ENCODE results near the gene MYADML2. TPM values are rescaled to one million over a fixed set of nuclear protein-coding genes. Genes with fewer than 3 reads are reported as not detected.
A peak's percentile ranks its signal among the peaks of the same experiment; 100 is the strongest.

The MYADML2 gene
- total and polyA plus RNA-seq, 4 donors, result not detected

GRCh38 chr17:81904600-81905423 is 42.2 kb downstream of the MYADML2 start:
- ATAC-seq (ENCODE audit: low FRiP score), result no peak
- Histone ChIP-seq H3K9me3 (ENCODE audit: control insufficient read depth, low read length) (no peaks in the 10 kb centered on the region), H3K4me1 (ENCODE audit: control insufficient read depth in 1 of 2, insufficient read depth in 2 of 2, low read length in 2 of 2) (no peaks in the 10 kb centered on the region), H3K27me3 (ENCODE audit: control insufficient read depth in 1 of 2, insufficient read depth in 2 of 2, low read length in 1 of 2) (no peaks in the 10 kb centered on the region), H3K27ac (ENCODE audit: low read depth in 1 of 2, low read length in 2 of 2) (no peak overlapping the region), H3K36me3 (ENCODE audit: control insufficient read depth in 1 of 2, insufficient read depth in 2 of 2, low read length in 1 of 2) (peaks cover 0 to 2% of the 10 kb centered on the region in 2 donors), H3K4me3 (ENCODE audit: low read length in 2 of 2) (no peak overlapping the region)
- intact Hi-C loops (cut with DNase I), result no loop called here
- 91 to 93% methylated on average over 27 to 28 of the region's 28 CpGs for WGBS, 2 donors
- DNase-seq, result no peak

DNA sequence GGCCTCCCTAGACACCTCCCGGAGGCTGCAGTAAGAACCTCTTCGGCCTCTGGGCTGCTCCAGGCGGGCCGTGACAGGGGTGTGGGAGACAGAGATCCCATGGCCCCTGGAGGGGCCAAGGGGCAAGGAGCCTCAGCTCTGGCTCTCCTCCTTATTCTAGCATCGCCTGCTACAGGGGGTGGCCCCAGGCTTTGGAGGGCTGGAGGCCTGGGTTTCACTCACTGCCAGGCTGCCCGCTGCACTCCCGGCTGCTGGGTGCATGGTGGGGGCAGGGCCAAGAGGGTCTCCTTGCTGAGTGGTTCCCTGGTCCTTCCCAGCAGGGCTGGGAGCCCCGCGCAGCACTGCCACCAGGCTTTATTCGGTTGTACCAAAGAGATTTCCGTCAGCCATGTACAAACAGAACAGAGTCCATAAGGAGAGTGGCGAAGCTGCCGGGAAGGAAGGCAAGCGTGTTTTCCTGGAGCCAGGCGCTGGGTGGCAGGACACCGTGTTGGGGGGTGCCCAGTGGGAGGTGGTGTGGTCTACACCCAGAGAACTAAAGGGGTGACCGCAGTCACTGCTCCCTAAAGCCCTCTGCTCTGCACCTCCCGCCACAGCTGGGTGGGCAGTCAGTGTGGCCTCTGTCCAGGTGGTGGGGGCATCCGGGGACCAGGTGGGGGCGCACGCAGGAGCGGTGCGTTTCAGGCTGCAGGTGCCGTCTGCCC is 43.0 kb downstream of the MYADML2 start:
- intact Hi-C loops (cut with DNase I), result no loop called here
- Histone ChIP-seq H3K4me1 (ENCODE audit: control insufficient read depth in 1 of 2, insufficient read depth in 2 of 2, low read length in 2 of 2) (no peaks in the 10 kb centered on the region), H3K9me3 (ENCODE audit: control insufficient read depth, low read length) (no peaks in the 10 kb centered on the region), H3K27me3 (ENCODE audit: control insufficient read depth in 1 of 2, insufficient read depth in 2 of 2, low read length in 1 of 2) (no peaks in the 10 kb centered on the region), H3K4me3 (ENCODE audit: low read length in 2 of 2) (no peak overlapping the region), H3K27ac (ENCODE audit: low read depth in 1 of 2, low read length in 2 of 2) (no peak overlapping the region), H3K36me3 (ENCODE audit: control insufficient read depth in 1 of 2, insufficient read depth in 2 of 2, low read length in 1 of 2) (peaks cover 0 to 2% of the 10 kb centered on the region in 2 donors)
- 93 to 95% methylated on average over 24 of the region's 24 CpGs for WGBS, 2 donors
- DNase-seq, result no peak
- no peak for ATAC-seq (ENCODE audit: low FRiP score)

- WGBS, 2 donors, result 95% methylated on average over 10 of the region's 10 CpGs
- Histone ChIP-seq H3K27me3 (ENCODE audit: control insufficient read depth in 1 of 2, insufficient read depth in 2 of 2, low read length in 1 of 2) (no peaks in the 10 kb centered on the region), H3K4me3 (ENCODE audit: low read length in 2 of 2) (no peak overlapping the region), H3K9me3 (ENCODE audit: control insufficient read depth, low read length) (no peaks in the 10 kb centered on the region), H3K27ac (ENCODE audit: low read depth in 1 of 2, low read length in 2 of 2) (no peak overlapping the region), H3K4me1 (ENCODE audit: control insufficient read depth in 1 of 2, insufficient read depth in 2 of 2, low read length in 2 of 2) (no peaks in the 10 kb centered on the region), H3K36me3 (ENCODE audit: control insufficient read depth in 1 of 2, insufficient read depth in 2 of 2, low read length in 1 of 2) (peaks cover 0 to 2% of the 10 kb centered on the region in 2 donors)
- DNase-seq, result no peak
- no peak for ATAC-seq (ENCODE audit: low FRiP score)
- intact Hi-C loops (cut with DNase I), result no loop called here
These were observed 43.6 kb downstream of the MYADML2 start for GRCh38 chr17:81903415-81903831.

- H3K9me3 ChIP-seq (ENCODE audit: control insufficient read depth, low read length), result no peaks in the 10 kb centered on the region
- no peaks in the 10 kb centered on the region for H3K27me3 ChIP-seq (ENCODE audit: control insufficient read depth in 1 of 2, insufficient read depth in 2 of 2, low read length in 1 of 2)
- ATAC-seq (ENCODE audit: low FRiP score) (no peak), DNase-seq (peak in 1 of 2 donors; percentile 78)
- H3K4me1 ChIP-seq (ENCODE audit: control insufficient read depth in 1 of 2, insufficient read depth in 2 of 2, low read length in 2 of 2), result no peaks in the 10 kb centered on the region
- no peak overlapping the region for H3K4me3 ChIP-seq (ENCODE audit: low read length in 2 of 2)
- 52 to 56% methylated on average over 47 of the region's 47 CpGs for WGBS, 2 donors
- intact Hi-C loops (cut with DNase I), result no loop called here
- no peak overlapping the region for H3K27ac ChIP-seq (ENCODE audit: low read depth in 1 of 2, low read length in 2 of 2)
- peaks cover 0 to 2% of the 10 kb centered on the region in 2 donors for H3K36me3 ChIP-seq (ENCODE audit: control insufficient read depth in 1 of 2, insufficient read depth in 2 of 2, low read length in 1 of 2)
These were observed 44.2 kb downstream of the MYADML2 start for GRCh38 chr17:81902653-81903414.

DNA sequence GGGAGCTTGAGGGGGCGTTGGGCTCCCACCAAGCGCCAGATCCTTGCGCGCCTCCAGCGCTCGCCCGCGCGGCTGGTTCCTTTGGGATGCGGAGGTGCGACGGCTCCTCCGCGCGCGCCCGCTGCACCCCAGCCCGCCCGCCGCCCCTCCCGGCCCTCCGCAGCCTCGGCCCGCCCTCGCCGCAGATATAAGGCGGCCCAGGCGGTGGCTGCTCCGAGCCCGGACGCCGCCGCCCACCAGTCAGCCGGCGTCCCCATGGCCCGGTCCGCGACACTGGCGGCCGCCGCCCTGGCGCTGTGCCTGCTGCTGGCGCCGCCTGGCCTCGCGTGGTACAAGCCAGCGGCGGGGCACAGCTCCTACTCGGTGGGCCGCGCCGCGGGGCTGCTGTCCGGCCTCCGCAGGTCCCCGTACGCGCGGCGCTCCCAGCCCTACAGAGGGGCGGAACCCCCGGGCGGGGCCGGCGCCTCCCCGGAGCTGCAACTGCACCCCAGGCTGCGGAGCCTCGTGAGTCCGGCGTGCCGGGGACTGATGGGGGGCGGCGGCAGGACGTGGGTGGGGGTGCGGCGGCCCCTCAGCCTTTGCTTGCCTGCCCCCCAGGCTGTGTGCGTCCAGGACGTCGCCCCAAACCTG is 44.9 kb downstream of the MYADML2 start, which contains the start of gene NPB:
NPB (plus strand) TSS at position 216 of the 630 bp plus-strand sequence; CDS start at position 256, 40 bp downstream.
- Histone ChIP-seq H3K4me3 (ENCODE audit: low read length in 2 of 2) (peak within 1 kb of the TSS in 1 of 2 donors; percentile 3), H3K9me3 (ENCODE audit: control insufficient read depth, low read length) (no peaks in the 10 kb centered on the region), H3K4me1 (ENCODE audit: control insufficient read depth in 1 of 2, insufficient read depth in 2 of 2, low read length in 2 of 2) (no peaks in the 10 kb centered on the region), H3K27ac (ENCODE audit: low read depth in 1 of 2, low read length in 2 of 2) (no peak within 1 kb of the TSS), H3K27me3 (ENCODE audit: control insufficient read depth in 1 of 2, insufficient read depth in 2 of 2, low read length in 1 of 2) (no peaks in the 10 kb centered on the region), H3K36me3 (ENCODE audit: control insufficient read depth in 1 of 2, insufficient read depth in 2 of 2, low read length in 1 of 2) (peaks cover 0 to 2% of the 10 kb centered on the region in 2 donors)
- DNase-seq (peak in 1 of 2 donors; percentile 79), ATAC-seq (ENCODE audit: low FRiP score) (peak; percentile 30)
- WGBS, 2 donors, result 1 to 2% methylated on average over 37 to 79 of the region's 79 CpGs
- intact Hi-C loops (cut with DNase I), result no loop called here

DNA sequence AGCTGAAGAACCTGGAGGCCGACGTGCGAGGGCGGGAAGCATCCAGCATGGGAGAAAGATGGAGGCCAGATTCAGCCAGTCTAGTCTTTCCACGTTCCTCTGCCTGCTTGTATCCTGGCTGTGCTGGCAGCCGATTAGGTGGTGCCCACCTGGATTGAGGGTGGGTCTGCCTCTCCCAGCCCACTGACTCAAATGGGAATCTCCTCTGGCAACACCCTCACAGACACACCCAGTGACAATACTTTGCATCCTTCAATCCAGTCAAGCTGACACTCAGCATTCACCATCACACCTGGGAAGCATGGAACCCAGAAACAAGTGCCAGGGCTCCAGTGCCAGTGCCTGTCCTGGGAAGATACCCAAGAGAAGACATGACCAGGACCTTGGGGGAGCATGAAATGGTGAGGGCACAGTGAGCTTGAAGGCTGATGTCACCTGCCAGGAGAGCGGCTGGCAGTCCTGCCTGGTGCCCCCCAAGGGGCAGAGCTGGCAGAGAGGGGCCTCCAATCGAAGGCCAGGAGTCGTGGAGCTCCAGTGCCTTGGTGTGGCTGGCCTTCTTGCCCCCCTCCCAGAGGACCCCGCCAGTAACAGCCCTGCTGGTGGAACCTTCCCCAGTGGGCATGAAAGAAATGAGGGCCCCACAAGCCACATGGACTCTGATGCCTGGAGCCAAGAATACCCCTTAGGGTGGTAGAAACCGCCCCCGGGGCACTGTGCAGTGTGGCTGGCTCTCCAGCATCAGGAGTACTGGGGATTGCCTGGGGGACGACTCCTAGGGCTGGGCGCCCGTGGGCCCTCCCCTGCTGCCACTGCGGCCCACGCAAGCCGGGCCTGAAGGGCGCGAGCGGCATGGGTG is 45.6 kb downstream of the MYADML2 start:
- no peak overlapping the region for H3K27ac ChIP-seq (ENCODE audit: low read depth in 1 of 2, low read length in 2 of 2)
- ATAC-seq (ENCODE audit: low FRiP score), result no peak
- no peak overlapping the region for H3K4me3 ChIP-seq (ENCODE audit: low read length in 2 of 2)
- H3K27me3 ChIP-seq (ENCODE audit: control insufficient read depth in 1 of 2, insufficient read depth in 2 of 2, low read length in 1 of 2), result no peaks in the 10 kb centered on the region
- peaks cover 0 to 4% of the 10 kb centered on the region in 2 donors for H3K36me3 ChIP-seq (ENCODE audit: control insufficient read depth in 1 of 2, insufficient read depth in 2 of 2, low read length in 1 of 2)
- H3K4me1 ChIP-seq (ENCODE audit: control insufficient read depth in 1 of 2, insufficient read depth in 2 of 2, low read length in 2 of 2), result no peaks in the 10 kb centered on the region
- no peak for DNase-seq
- intact Hi-C loops (cut with DNase I), result no loop called here
- WGBS, 2 donors, result 47 to 50% methylated on average over 21 of the region's 21 CpGs
- no peaks in the 10 kb centered on the region for H3K9me3 ChIP-seq (ENCODE audit: control insufficient read depth, low read length)

- Histone ChIP-seq H3K4me1 (ENCODE audit: control insufficient read depth in 1 of 2, insufficient read depth in 2 of 2, low read length in 2 of 2) (no peaks in the 10 kb centered on the region), H3K9me3 (ENCODE audit: control insufficient read depth, low read length) (no peaks in the 10 kb centered on the region), H3K27me3 (ENCODE audit: control insufficient read depth in 1 of 2, insufficient read depth in 2 of 2, low read length in 1 of 2) (no peaks in the 10 kb centered on the region), H3K4me3 (ENCODE audit: low read length in 2 of 2) (no peak overlapping the region), H3K27ac (ENCODE audit: low read depth in 1 of 2, low read length in 2 of 2) (no peak overlapping the region), H3K36me3 (ENCODE audit: control insufficient read depth in 1 of 2, insufficient read depth in 2 of 2, low read length in 1 of 2) (peaks cover 0 to 4% of the 10 kb centered on the region in 2 donors)
- no peak for DNase-seq
- 78 to 80% methylated on average over 18 of the region's 18 CpGs for WGBS, 2 donors
- no peak for ATAC-seq (ENCODE audit: low FRiP score)
- intact Hi-C loops (cut with DNase I), result no loop called here
These were observed 46.7 kb downstream of the MYADML2 start for GRCh38 chr17:81900181-81900820.
